Activated CD8-positive, alpha-beta T cell treated with anti-CD3 and anti-CD28 coated beads for 36 hours (primary cell): ENCODE measurements around the gene OTUB1. TPM values are rescaled to one million over a fixed set of nuclear protein-coding genes. Genes with fewer than 3 reads are reported as not detected.

Experiments
- ATAC-seq: fragments of 200-7000 bp; cut with Tn5 transposase; one replicate; pipeline ENCODE4 v1.10.0; 2021; ENCODE audit warnings: mild to moderate bottlenecking, moderate library complexity
- CTCF ChIA-PET: fragments of 350-600 bp; sonication (Branson Sonifier 250); formaldehyde crosslinking; loops from one replicate; lab custom pipeline; 2021; ENCODE audit warnings: antibody characterized with exemption; lab: Charles Lee
- POLR2A ChIA-PET: fragments of 350-600 bp; sonication (Branson Sonifier 250); formaldehyde crosslinking; loops from one replicate; lab custom pipeline; 2021; ENCODE audit warnings: antibody characterized with exemption; lab: Charles Lee
- DNase-seq: peaks from one replicate; pipeline ENCODE4 v3.0.0-alpha.2; 2020
- H3K27ac Mint-ChIP-seq: one replicate; pipeline ENCODE4 v1.8.0; 2021; ENCODE audit warnings: mild to moderate bottlenecking, mixed read lengths
- H3K27me3 Mint-ChIP-seq: one replicate; pipeline ENCODE4 v1.8.0; 2021; ENCODE audit warnings: mixed read lengths
- H3K36me3 Mint-ChIP-seq: one replicate; pipeline ENCODE4 v1.8.0; 2021; ENCODE audit warnings: low read depth, mixed read lengths
- H3K4me1 Mint-ChIP-seq: one replicate; pipeline ENCODE4 v1.8.0; 2021; ENCODE audit warnings: low read depth, mixed read lengths
- H3K4me3 Mint-ChIP-seq: one replicate; pipeline ENCODE4 v1.8.0; 2021; ENCODE audit warnings: mild to moderate bottlenecking, moderate library complexity, mixed read lengths
- H3K9me3 Mint-ChIP-seq: one replicate; pipeline ENCODE4 v1.8.0; 2021; ENCODE audit warnings: mixed read lengths
- CTCF ChIP-seq: fragments of 200-600 bp; IDR thresholded peaks from one replicate; pipeline ENCODE4 v1.8.0; 2022; ENCODE audit warnings: antibody characterized with exemption, mild to moderate bottlenecking
- intact Hi-C: fragments of 100-400 bp; cut with micrococcal nuclease; formaldehyde crosslinking; loops from one replicate; pipeline ENCODE4 v1.10.0; 2022
- total RNA-seq, 2 experiments: library from RNA; stranded (reverse); gene quantifications; one replicate each; pipeline ENCODE4 v1.2.3, GENCODE V29; 2021

OTUB1 gene
- total RNA-seq, 2 experiments from 2014 or later, result 70.1 to 73.9 TPM

GRCh38 chr11:63986932-63987513 lies 785 bp downstream of the OTUB1 start:
- DNase-seq, result no peak
- intact Hi-C loops, result no loop called here
- H3K27me3 Mint-ChIP-seq, result no peaks in the 10 kb centered on the region
- POLR2A ChIA-PET, result interaction anchor here (1.2 to 2.5 kb wide), 2 partner anchors 11 to 36 kb away, joined by 4 to 6 read pairs; no protein-coding TSS in a partner anchor
- no peak overlapping the region for H3K27ac Mint-ChIP-seq
- TF ChIP-seq CTCF, result no peak
- no peak for ATAC-seq
- peaks cover 32% of the 10 kb centered on the region for H3K4me1 Mint-ChIP-seq
- peak overlapping the region; percentile 74 for H3K4me3 Mint-ChIP-seq
- CTCF ChIA-PET, result interaction anchor here (1.2 to 2.6 kb wide), 3 partner anchors 13 to 166 kb away, joined by 4 to 17 read pairs (median 5); no protein-coding TSS in a partner anchor
- H3K9me3 Mint-ChIP-seq, result no peaks in the 10 kb centered on the region
- H3K36me3 Mint-ChIP-seq, result peaks cover 31% of the 10 kb centered on the region

- POLR2A ChIA-PET, result interaction anchor here (1.5 to 4.2 kb wide), 2 partner anchors 10 to 23 kb away, joined by 6 to 26 read pairs; no protein-coding TSS in a partner anchor
- Mint-ChIP-seq H3K4me1 (peaks cover 28% of the 10 kb centered on the region), H3K4me3 (no peak overlapping the region), H3K27ac (no peak overlapping the region), H3K9me3 (no peaks in the 10 kb centered on the region), H3K27me3 (no peaks in the 10 kb centered on the region), H3K36me3 (peaks cover 41% of the 10 kb centered on the region)
- no peak for TF ChIP-seq CTCF
- CTCF ChIA-PET, result interaction anchor here (2.9 kb wide), 1 partner anchor 8 kb away, joined by 8 read pairs; no protein-coding TSS in a partner anchor
- ATAC-seq, result no peak
- no peak for DNase-seq
- intact Hi-C loops, result no loop called here
These were observed 5.3 kb downstream of the OTUB1 start for GRCh38 chr11:63991558-63991957.

GRCh38 chr11:63993100-63993499 lies 6.9 kb downstream of the OTUB1 start:
- ATAC-seq (no peak), DNase-seq (no peak)
- H3K9me3 Mint-ChIP-seq, result no peaks in the 10 kb centered on the region
- ChIA-PET POLR2A (no interaction called here), CTCF (no interaction called here)
- no peak overlapping the region for H3K4me3 Mint-ChIP-seq
- peaks cover 40% of the 10 kb centered on the region for H3K36me3 Mint-ChIP-seq
- H3K27me3 Mint-ChIP-seq, result no peaks in the 10 kb centered on the region
- intact Hi-C loops, result no loop called here
- TF ChIP-seq CTCF, result no peak
- no peak overlapping the region for H3K27ac Mint-ChIP-seq
- H3K4me1 Mint-ChIP-seq, result peaks cover 20% of the 10 kb centered on the region

- H3K4me1 Mint-ChIP-seq, result peaks cover 13% of the 10 kb centered on the region
- intact Hi-C loops, result no loop called here
- H3K4me3 Mint-ChIP-seq, result no peak overlapping the region
- peaks cover 38% of the 10 kb centered on the region for H3K36me3 Mint-ChIP-seq
- H3K27me3 Mint-ChIP-seq, result no peaks in the 10 kb centered on the region
- H3K9me3 Mint-ChIP-seq, result no peaks in the 10 kb centered on the region
- H3K27ac Mint-ChIP-seq, result no peak overlapping the region
- POLR2A ChIA-PET, result interaction anchor here (0.6 to 1.9 kb wide), 3 partner anchors 8 to 36 kb away, joined by 3 to 7 read pairs (median 3); partner anchors contain the start of gene OTUB1
- DNase-seq (no peak), ATAC-seq (no peak)
- TF ChIP-seq CTCF, result no peak
- CTCF ChIA-PET, result no interaction called here
These were observed 7.8 kb downstream of the OTUB1 start for GRCh38 chr11:63993993-63994392.

GRCh38 chr11:63996512-63996911 lies 10.3 kb downstream of the OTUB1 start:
- TF ChIP-seq CTCF, result no peak
- Mint-ChIP-seq H3K4me3 (no peak overlapping the region), H3K36me3 (peaks cover 20% of the 10 kb centered on the region), H3K27me3 (peaks cover 2% of the 10 kb centered on the region), H3K9me3 (no peaks in the 10 kb centered on the region), H3K4me1 (peaks cover 12% of the 10 kb centered on the region), H3K27ac (no peak overlapping the region)
- no peak for ATAC-seq
- ChIA-PET CTCF (interaction anchor here (1.8 to 2.0 kb wide), 2 partner anchors 151 to 153 kb away, joined by 4 to 7 read pairs; no protein-coding TSS in a partner anchor), POLR2A (no interaction called here)
- DNase-seq, result no peak
- intact Hi-C loops, result no loop called here
